ENCODE measurements around the gene ZFHX3. TPM values are rescaled to one million over a fixed set of nuclear protein-coding genes. Genes with fewer than 3 reads are reported as not detected.
A peak's percentile ranks its signal among the peaks of the same experiment; 100 is the strongest.

Gene ZFHX3
- total RNA-seq, 1 experiment from 2014 or later: 1.5 TPM

GRCh38 chr16:72927199-72928089 lies 120.5 kb downstream of the ZFHX3 start:
- Histone ChIP-seq H4K91ac (ENCODE audit: insufficient read length, low read depth, low read length) (no peak overlapping the region), H2BK20ac (ENCODE audit: low read depth, low read length, poor library complexity, severe bottlenecking) (no peak overlapping the region), H2BK12ac (ENCODE audit: insufficient read length, low read depth, low read length) (no peak overlapping the region), H2BK120ac (ENCODE audit: low read depth, low read length, poor library complexity, severe bottlenecking) (peak overlapping the region; percentile 3), H3K18ac (ENCODE audit: insufficient read length, low read depth, low read length) (no peak overlapping the region), H3K79me2 (ENCODE audit: insufficient read depth, low read length) (no peaks in the 10 kb centered on the region), H4K20me1 (ENCODE audit: control insufficient read depth, insufficient read depth, insufficient read length) (no peaks in the 10 kb centered on the region), H3K9ac (ENCODE audit: extremely low read depth, insufficient read length, low read length) (no peak overlapping the region), H3K23me2 (ENCODE audit: insufficient read length, low read depth, low read length, poor library complexity, severe bottlenecking) (no peaks in the 10 kb centered on the region), H3K27ac (ENCODE audit: insufficient read length, low read depth, low read length) (no peak overlapping the region), H3K56ac (ENCODE audit: insufficient read length, low read depth, low read length) (no peak overlapping the region), H3K27me3 (ENCODE audit: insufficient read depth, low read length) (no peaks in the 10 kb centered on the region), H3K4me1 (ENCODE audit: insufficient read depth, low read length) (peaks cover 3% of the 10 kb centered on the region; the same call in 1 of the 2 replicates), H2BK15ac (ENCODE audit: low read depth, low read length) (no peak overlapping the region), H3K4ac (ENCODE audit: low read depth, low read length) (no peak overlapping the region), H4K5ac (ENCODE audit: insufficient read length, low read depth, low read length) (no peak overlapping the region), H4K8ac (replicated peaks; ENCODE audit: insufficient read length, low read depth, low read length) (no peak overlapping the region), H3K23ac (ENCODE audit: insufficient read length, low read depth, low read length) (no peak overlapping the region), H3K14ac (ENCODE audit: insufficient read depth, low read length) (no peak overlapping the region), H3K9me3 (ENCODE audit: control insufficient read depth, low read depth, low read length) (no peaks in the 10 kb centered on the region), H3K79me1 (ENCODE audit: insufficient read depth, low read depth, low read length, poor library complexity, severe bottlenecking) (no peaks in the 10 kb centered on the region), H2AFZ (ENCODE audit: low read length) (no peak overlapping the region), H3T11ph (ENCODE audit: low read length) (no peak overlapping the region), H2AK5ac (ENCODE audit: insufficient read length, low read length) (no peak overlapping the region), H3K4me2 (ENCODE audit: insufficient read depth, insufficient read length, low read length) (no peak overlapping the region), H2BK5ac (ENCODE audit: insufficient read length, low read length) (no peak overlapping the region)
- no CpG with 5 or more reads among the region's 26 CpGs for WGBS (ENCODE audit: extremely low coverage, insufficient read length, low lambda C conversion rate)
- Mint-ChIP-seq H3K4me3 (no peak overlapping the region), H3K9me3 (no peaks in the 10 kb centered on the region), H3K27ac (no peak overlapping the region), H3K36me3 (ENCODE audit: insufficient read depth in 1 of 3, low read depth in 3 of 3) (no peaks in the 10 kb centered on the region), H3K4me1 (peaks cover 13 to 20% of the 10 kb centered on the region in 2 experiments), H3K27me3 (ENCODE audit: low read depth) (peaks cover 2% of the 10 kb centered on the region)
- no peak for DNase-seq
- no peak for TF ChIP-seq CTCF (conservative IDR thresholded peaks at IDR 0.05)

Data from H9 (cell line).